ENCODE data around the gene NTRK2. TPM values are rescaled to one million over a fixed set of nuclear protein-coding genes. Genes with fewer than 3 reads are reported as not detected.

Gene NTRK2
- total RNA-seq, 1 experiment from 2014 or later: not detected

GRCh38 chr9:84880835-84881234 is 211.3 kb downstream of the NTRK2 start:
- no peak for ATAC-seq
- no peak overlapping the region for H2AFZ ChIP-seq (ENCODE audit: low read depth, low read length, poor library complexity, severe bottlenecking)
- POLR2A ChIA-PET: no interaction called here
- intact Hi-C loops (cut with micrococcal nuclease): no loop called here
- no peak for TF ChIP-seq POLR2A (IDR thresholded peaks at IDR 0.05; ENCODE audit: borderline replicate concordance, extremely low read depth, insufficient read depth, insufficient read length)
- no peak for TF ChIP-seq ZBTB33 (IDR thresholded peaks at IDR 0.05; ENCODE audit: extremely low read depth, insufficient replicate concordance, low read length)
- TF ChIP-seq REST (IDR thresholded peaks at IDR 0.05; ENCODE audit: low read depth): no peak
- no peak for TF ChIP-seq ZFX (IDR thresholded peaks at IDR 0.05)
- no peak for TF ChIP-seq EZH2phosphoT487 (IDR thresholded peaks at IDR 0.05; ENCODE audit: borderline replicate concordance)
- TF ChIP-seq ZNF274 (IDR thresholded peaks at IDR 0.05; ENCODE audit: low read depth, low read length): no peak
- TF ChIP-seq SP1 (IDR thresholded peaks at IDR 0.05; ENCODE audit: low read depth): no peak
- no peak for TF ChIP-seq CTCF (IDR thresholded peaks at IDR 0.05 in 2 of 3, conservative IDR thresholded peaks at IDR 0.05 in 1 of 3; ENCODE audit: borderline replicate concordance in 1 of 3, insufficient read depth in 1 of 3, low read depth in 2 of 3, low read length in 2 of 3)
- TF ChIP-seq MAX (IDR thresholded peaks at IDR 0.05): no peak
- TF ChIP-seq FOSL1 (IDR thresholded peaks at IDR 0.05; ENCODE audit: low read depth): no peak
- TF ChIP-seq POLR2AphosphoS5 (IDR thresholded peaks at IDR 0.05; ENCODE audit: low read depth, low read length): no peak
- no peak for TF ChIP-seq EGR1 (IDR thresholded peaks at IDR 0.05; ENCODE audit: low read depth)
- no peak for TF ChIP-seq YY1 (IDR thresholded peaks at IDR 0.05; ENCODE audit: extremely low read depth, insufficient replicate concordance, low read depth, low read length)
- no peak for TF ChIP-seq SRF (IDR thresholded peaks at IDR 0.05; ENCODE audit: low read depth)
- TF ChIP-seq SIN3A (IDR thresholded peaks at IDR 0.05; ENCODE audit: low read depth): no peak
- TF ChIP-seq CEBPB (IDR thresholded peaks at IDR 0.05; ENCODE audit: low read depth): no peak
- no peak for TF ChIP-seq EZH2 (IDR thresholded peaks at IDR 0.05)
- no peak for TF ChIP-seq TCF7L2 (IDR thresholded peaks at IDR 0.05; ENCODE audit: borderline replicate concordance, extremely low read depth, insufficient read depth, insufficient read length)
- no peak for TF ChIP-seq CBX3 (IDR thresholded peaks at IDR 0.05; ENCODE audit: low read depth)
- no peak for TF ChIP-seq RAD21 (IDR thresholded peaks at IDR 0.05; ENCODE audit: low read depth)
- no peak overlapping the region for H3K4me3 ChIP-seq (replicated peaks in 1 of 2; ENCODE audit: low read depth in 1 of 2, low read length in 2 of 2)
- RAD21 ChIA-PET (ENCODE audit: low non-redundant PET in 1 of 2, low total read pairs in 2 of 2, uncharacterized antibody in 2 of 2, unreplicated experiment in 2 of 2): no interaction called here
- H3K27me3 ChIP-seq (ENCODE audit: insufficient read depth, low read length): no peaks in the 10 kb centered on the region
- no peaks in the 10 kb centered on the region for H3K4me1 ChIP-seq (ENCODE audit: control insufficient read depth in 1 of 2, insufficient read depth in 2 of 2, low read length in 2 of 2)
- H3K36me3 ChIP-seq (ENCODE audit: control insufficient read depth in 1 of 2, insufficient read depth in 2 of 2, low read length in 2 of 2): no peaks in the 10 kb centered on the region
- no peak overlapping the region for H3K4me2 ChIP-seq (ENCODE audit: low read length)
- CTCF ChIA-PET: no interaction called here
- H3K79me2 ChIP-seq (ENCODE audit: insufficient read depth, low read length): no peaks in the 10 kb centered on the region
- no peaks in the 10 kb centered on the region for H3K9me3 ChIP-seq (ENCODE audit: control insufficient read depth in 1 of 2, insufficient read depth in 1 of 2, low read depth in 1 of 2, low read length in 2 of 2)
- no peak for DNase-seq (ENCODE audit: low read depth, low spot score)
- no peak overlapping the region for H3K9ac ChIP-seq (ENCODE audit: low read length)
- H3K27ac ChIP-seq (ENCODE audit: low read depth, low read length): no peak overlapping the region
- no TSS peak for BruUV-seq (replicated peaks)
- no peaks in the 10 kb centered on the region for H3K9me2 ChIP-seq (ENCODE audit: insufficient read depth)
- no peaks in the 10 kb centered on the region for H4K20me1 ChIP-seq (ENCODE audit: insufficient read depth)

All from HCT116 (cell line).